Caco-2 (cell line): ENCODE data around the gene CYSLTR2. TPM values are rescaled to one million over a fixed set of nuclear protein-coding genes. Genes with fewer than 3 reads are reported as not detected.

ENCODE experiments used
- BruUV-seq: library from RNA; stranded (reverse); fragments of 400-500 nt; replicated peaks from 2 replicates; lab custom pipeline; 2021; lab: Mats Ljungman, UMichigan
- CTCF ChIA-PET: fragments of 300-600 bp; sonication (Branson Sonifier 250); formaldehyde crosslinking; loops from one replicate; lab custom pipeline; 2022; ENCODE audit warnings: antibody characterized with exemption; lab: Charles Lee
- POLR2A ChIA-PET: fragments of 300-600 bp; sonication (Branson Sonifier 250); formaldehyde crosslinking; loops from one replicate; lab custom pipeline; 2022; ENCODE audit warnings: antibody characterized with exemption; lab: Charles Lee
- DNase-seq, 2 experiments: peaks; one replicate each; pipeline versions ENCODE4 v3.0.0 to v3.0.0-alpha.2; 2020 to 2022
- H3K27me3 ChIP-seq: replicated peaks from 2 replicates; pipeline ENCODE4 v1.6.0; 2011; ENCODE audit warnings: low read length; ENCODE audit not compliant: control insufficient read depth, insufficient read depth
- H3K36me3 ChIP-seq: 2 replicates; pipeline ENCODE4 v1.5.1; 2011; ENCODE audit warnings: low read length; ENCODE audit not compliant: control insufficient read depth, insufficient read depth
- H3K4me1 ChIP-seq: fragments of 250-450 bp; sonication (Bioruptor Pico); 2 replicates; pipeline ENCODE4 v1.5.1; 2020; ENCODE audit warnings: mild to moderate bottlenecking
- H3K4me3 ChIP-seq: 2 replicates; pipeline ENCODE4 v1.5.1; 2011; ENCODE audit warnings: low read depth, mild to moderate bottlenecking, control low read depth, low read length
- H3K9me3 ChIP-seq: fragments of 250-450 bp; sonication (Bioruptor Pico); 2 replicates; pipeline ENCODE4 v1.5.1; 2020; ENCODE audit warnings: mild to moderate bottlenecking, moderate library complexity
- H3K27ac Mint-ChIP-seq: one replicate; pipeline ENCODE4 v1.8.0; 2022; ENCODE audit warnings: mixed read lengths; ENCODE audit not compliant: unreplicated experiment
- H3K27me3 Mint-ChIP-seq: one replicate; pipeline ENCODE4 v1.8.0; 2022; ENCODE audit warnings: mixed read lengths; ENCODE audit not compliant: insufficient read depth, unreplicated experiment
- H3K36me3 Mint-ChIP-seq: one replicate; pipeline ENCODE4 v1.8.0; 2022; ENCODE audit warnings: mild to moderate bottlenecking, mixed read lengths; ENCODE audit not compliant: insufficient read depth, unreplicated experiment
- H3K4me1 Mint-ChIP-seq: one replicate; pipeline ENCODE4 v1.8.0; 2022; ENCODE audit warnings: low read depth, mixed read lengths; ENCODE audit not compliant: unreplicated experiment
- H3K4me3 Mint-ChIP-seq: one replicate; pipeline ENCODE4 v1.8.0; 2022; ENCODE audit warnings: mild to moderate bottlenecking, moderate library complexity, mixed read lengths; ENCODE audit not compliant: unreplicated experiment
- H3K9me3 Mint-ChIP-seq: one replicate; pipeline ENCODE4 v1.8.0; 2022; ENCODE audit warnings: mixed read lengths; ENCODE audit not compliant: unreplicated experiment
- CTCF ChIP-seq, 2 experiments: fragments of 200-600 bp in 1 of 2; IDR thresholded peaks; 1 replicate in 1 of 2; 2 replicates in 1 of 2; pipeline versions ENCODE4 v1.5.1 to v1.8.0; 2011 to 2022; ENCODE audit warnings: antibody characterized with exemption in 1 of 2, control low read depth in 1 of 2, inconsistent platforms in 1 of 2, low read depth in 1 of 2, low read length in 1 of 2, mild to moderate bottlenecking in 1 of 2, moderate library complexity in 1 of 2; ENCODE audit not compliant: insufficient read depth in 1 of 2, severe bottlenecking in 1 of 2, unreplicated experiment in 1 of 2
- intact Hi-C: fragments of 100-400 bp; cut with micrococcal nuclease; formaldehyde crosslinking; loops from one replicate; pipeline ENCODE4 v1.10.0; 2022; ENCODE audit not compliant: unreplicated experiment
- total RNA-seq: library from RNA; stranded (reverse); gene quantifications from 2 replicates; pipeline ENCODE4 v1.2.3, GENCODE V29; 2022

The CYSLTR2 gene
- total RNA-seq, 1 experiment from 2014 or later = not detected

DNA sequence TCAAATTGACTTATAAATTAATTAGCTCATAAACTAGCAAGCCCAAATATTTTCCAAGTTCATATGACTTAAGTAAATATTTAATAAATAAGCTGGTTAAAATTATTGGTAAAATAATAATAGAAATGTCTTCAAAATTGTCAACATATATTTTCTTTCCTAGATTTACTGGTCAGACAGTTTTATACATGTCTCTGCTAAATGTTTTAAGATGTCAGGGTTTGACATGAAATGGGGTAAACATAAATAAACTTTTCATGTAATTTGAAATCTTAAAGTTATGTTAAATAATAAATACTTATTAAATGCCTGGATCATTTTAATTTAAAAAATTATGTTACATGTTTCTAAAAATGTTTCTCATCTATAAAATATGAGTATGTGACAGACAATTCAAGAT, 18.3 kb upstream of the CYSLTR2 start:
- no peak overlapping the region for H3K4me3 ChIP-seq
- Mint-ChIP-seq H3K9me3 (peaks cover 8% of the 10 kb centered on the region), H3K36me3 (no peaks in the 10 kb centered on the region), H3K4me1 (no peaks in the 10 kb centered on the region), H3K27me3 (peaks cover 3% of the 10 kb centered on the region), H3K27ac (no peak overlapping the region), H3K4me3 (no peak overlapping the region)
- TF ChIP-seq CTCF (IDR thresholded peaks at IDR 0.05; ENCODE audit: insufficient read depth in 1 of 2, low read depth in 1 of 2, low read length in 1 of 2, severe bottlenecking in 1 of 2, unreplicated experiment in 1 of 2) = no peak
- H3K27me3 ChIP-seq = no peaks in the 10 kb centered on the region
- no peak for DNase-seq
- intact Hi-C loops = no loop called here
- CTCF ChIA-PET = no interaction called here
- peaks cover 9% of the 10 kb centered on the region for H3K9me3 ChIP-seq
- no peaks in the 10 kb centered on the region for H3K36me3 ChIP-seq
- POLR2A ChIA-PET = no interaction called here
- no peaks in the 10 kb centered on the region; the same call in 1 of the 2 replicates for H3K4me1 ChIP-seq
- BruUV-seq = no TSS peak

GRCh38 chr13:48636550-48636949, 17.2 kb upstream of the CYSLTR2 start:
- DNase-seq = no peak
- Histone ChIP-seq H3K36me3 (no peaks in the 10 kb centered on the region), H3K4me3 (no peak overlapping the region), H3K27me3 (no peaks in the 10 kb centered on the region), H3K9me3 (peaks cover 9% of the 10 kb centered on the region), H3K4me1 (no peaks in the 10 kb centered on the region; the same call in 1 of the 2 replicates)
- ChIA-PET POLR2A (no interaction called here), CTCF (no interaction called here)
- Mint-ChIP-seq H3K27ac (no peak overlapping the region), H3K4me1 (no peaks in the 10 kb centered on the region), H3K27me3 (peaks cover 9% of the 10 kb centered on the region), H3K36me3 (no peaks in the 10 kb centered on the region), H3K9me3 (peaks cover 8% of the 10 kb centered on the region), H3K4me3 (no peak overlapping the region)
- BruUV-seq = no TSS peak
- TF ChIP-seq CTCF (IDR thresholded peaks at IDR 0.05; ENCODE audit: insufficient read depth in 1 of 2, low read depth in 1 of 2, low read length in 1 of 2, severe bottlenecking in 1 of 2, unreplicated experiment in 1 of 2) = no peak
- intact Hi-C loops = no loop called here

GRCh38 chr13:48637601-48638000, 16.1 kb upstream of the CYSLTR2 start:
- ChIA-PET POLR2A (no interaction called here), CTCF (interaction anchor here (0.7 kb wide), 1 partner anchor 16 kb away, joined by 5 read pairs; the partner anchor contains the start of gene CYSLTR2)
- H3K4me1 ChIP-seq = no peaks in the 10 kb centered on the region
- H3K36me3 Mint-ChIP-seq = no peaks in the 10 kb centered on the region
- H3K4me3 ChIP-seq = no peak overlapping the region
- H3K27me3 ChIP-seq = no peaks in the 10 kb centered on the region
- peaks cover 9% of the 10 kb centered on the region for H3K9me3 ChIP-seq
- peaks cover 8% of the 10 kb centered on the region for H3K9me3 Mint-ChIP-seq
- intact Hi-C loops = no loop called here
- H3K4me1 Mint-ChIP-seq = no peaks in the 10 kb centered on the region
- no peaks in the 10 kb centered on the region for H3K36me3 ChIP-seq
- no peak for DNase-seq
- H3K4me3 Mint-ChIP-seq = no peak overlapping the region
- H3K27me3 Mint-ChIP-seq = peaks cover 9% of the 10 kb centered on the region
- no peak overlapping the region for H3K27ac Mint-ChIP-seq
- no peak for TF ChIP-seq CTCF (IDR thresholded peaks at IDR 0.05; ENCODE audit: insufficient read depth in 1 of 2, low read depth in 1 of 2, low read length in 1 of 2, severe bottlenecking in 1 of 2, unreplicated experiment in 1 of 2)
- BruUV-seq = no TSS peak
